Smooth muscle cell (in vitro differentiated cells): ENCODE results near the gene KRT6A. TPM values are rescaled to one million over a fixed set of nuclear protein-coding genes. Genes with fewer than 3 reads are reported as not detected.

ENCODE experiments used
- DNase-seq: peaks from one replicate; lab custom pipeline; 2025; ENCODE audit not compliant: unreplicated experiment; lab: John Stamatoyannopoulos, UW
- H2AFZ ChIP-seq: fragments of 200-600 bp; sonication (generic); 2 replicates; pipeline ENCODE4 v1.6.0; 2016; ENCODE audit warnings: antibody characterized with exemption, low read depth, mild to moderate bottlenecking
- H3F3A ChIP-seq: fragments of 200-600 bp; sonication (generic); 2 replicates; pipeline ENCODE4 v1.6.0; 2017; ENCODE audit warnings: antibody characterized with exemption, low read depth
- H3K27ac ChIP-seq: fragments of 200-600 bp; sonication (generic); 2 replicates; pipeline ENCODE4 v1.5.1; 2016; ENCODE audit warnings: low read depth, mild to moderate bottlenecking
- H3K27me3 ChIP-seq: fragments of 200-600 bp; sonication (generic); 2 replicates; pipeline ENCODE4 v1.6.1; 2016; ENCODE audit warnings: low read depth, mild to moderate bottlenecking
- H3K36me3 ChIP-seq: fragments of 200-600 bp; sonication (generic); 2 replicates; pipeline ENCODE4 v1.5.1; 2016; ENCODE audit warnings: low read depth
- H3K4me1 ChIP-seq: fragments of 200-600 bp; sonication (generic); 2 replicates; pipeline ENCODE4 v1.5.1; 2016; ENCODE audit warnings: low read depth
- H3K4me2 ChIP-seq: fragments of 200-600 bp; sonication (generic); 2 replicates; pipeline ENCODE4 v1.6.0; 2016; ENCODE audit warnings: mild to moderate bottlenecking
- H3K4me3 ChIP-seq: fragments of 200-600 bp; sonication (generic); 2 replicates; pipeline ENCODE4 v1.5.1; 2016; ENCODE audit warnings: mild to moderate bottlenecking
- H3K79me2 ChIP-seq: fragments of 200-600 bp; sonication (generic); 2 replicates; pipeline ENCODE4 v1.6.0; 2016; ENCODE audit warnings: low read depth, mild to moderate bottlenecking
- H3K9ac ChIP-seq: fragments of 200-600 bp; sonication (generic); 2 replicates; pipeline ENCODE4 v1.6.0; 2016; ENCODE audit warnings: low read depth
- H3K9me3 ChIP-seq: fragments of 200-600 bp; sonication (generic); replicated peaks from 2 replicates; pipeline ENCODE4 v1.5.1; 2016; ENCODE audit warnings: low read depth
- H4K20me1 ChIP-seq: fragments of 200-600 bp; sonication (generic); 2 replicates; pipeline ENCODE4 v1.6.0; 2016; ENCODE audit warnings: low read depth
- WGBS: methylation state at CpG from one replicate; pipeline ENCODE4 v1.1.7; 2016; ENCODE audit warnings: low lambda C conversion rate; 5-methylcytosine and 5-hydroxymethylcytosine counted together
- polyA plus RNA-seq: library from polyadenylated mRNA; unstranded; fragments of >200 nt; fragmentation: Nextera tagmentation; extraction: Ambion mirVana; gene quantifications from 2 replicates; pipeline ENCODE4 v1.2.1, GENCODE V29; 2016
- total RNA-seq: library from RNA; depleted of rRNA; stranded (reverse); fragments of >200 nt; gene quantifications from 2 replicates; pipeline ENCODE4 v1.2.3, GENCODE V29; 2014
- TF ChIP-seq, protein P1 (sequence below): fragments of 200-600 bp; sonication (generic); IDR thresholded peaks from 2 replicates; pipeline ENCODE4 v1.5.1; 2017; ENCODE audit warnings: borderline replicate concordance, mild to moderate bottlenecking, antibody characterized with exemption; ENCODE audit not compliant: insufficient read depth, poor library complexity, severe bottlenecking

KRT6A gene
- total and polyA plus RNA-seq, 2 experiments from 2014 or later: 460 to 1,128 TPM

DNA sequence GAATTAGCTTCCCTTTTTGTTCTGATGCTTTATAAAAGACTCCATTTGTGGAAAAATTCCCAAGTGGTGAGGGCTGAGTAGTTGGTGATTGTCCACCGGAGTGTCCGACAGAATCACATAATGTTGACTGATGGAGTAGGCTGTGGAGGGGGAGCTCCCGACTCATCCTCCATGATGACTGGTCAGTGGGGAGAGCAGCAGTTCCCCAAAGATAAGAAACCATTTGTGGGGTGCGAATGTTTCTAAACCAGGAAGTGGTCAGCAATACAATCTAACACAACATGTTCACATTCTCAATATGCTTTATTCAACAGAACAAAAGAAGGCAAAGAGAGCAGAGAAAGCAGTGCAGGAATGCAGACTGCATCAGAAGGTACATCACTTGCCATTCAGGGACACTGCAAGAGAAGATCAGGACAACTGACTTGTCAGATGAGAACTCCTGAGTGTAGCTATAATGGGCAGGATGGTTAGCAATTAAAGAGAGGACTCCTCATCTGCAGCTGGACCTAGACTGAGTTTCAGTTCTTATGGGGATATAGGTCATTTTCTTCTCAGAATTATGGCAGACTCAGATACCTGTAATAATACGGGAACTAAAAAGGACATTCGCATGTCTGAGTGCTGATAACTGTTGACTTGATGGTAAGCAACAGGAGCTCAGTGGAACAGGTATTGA is 46.6 kb downstream of the KRT6A start:
- Histone ChIP-seq H3K9ac (no peak overlapping the region), H3K27me3 (peaks cover 10% of the 10 kb centered on the region), H3K36me3 (no peaks in the 10 kb centered on the region), H2AFZ (no peak overlapping the region), H3K4me2 (no peak overlapping the region), H3F3A (peaks cover 5% of the 10 kb centered on the region), H3K9me3 (no peaks in the 10 kb centered on the region), H3K27ac (no peak overlapping the region), H3K4me3 (no peak overlapping the region), H3K79me2 (no peaks in the 10 kb centered on the region), H4K20me1 (no peaks in the 10 kb centered on the region), H3K4me1 (peaks cover 16% of the 10 kb centered on the region)
- TF ChIP-seq, protein P1, sequence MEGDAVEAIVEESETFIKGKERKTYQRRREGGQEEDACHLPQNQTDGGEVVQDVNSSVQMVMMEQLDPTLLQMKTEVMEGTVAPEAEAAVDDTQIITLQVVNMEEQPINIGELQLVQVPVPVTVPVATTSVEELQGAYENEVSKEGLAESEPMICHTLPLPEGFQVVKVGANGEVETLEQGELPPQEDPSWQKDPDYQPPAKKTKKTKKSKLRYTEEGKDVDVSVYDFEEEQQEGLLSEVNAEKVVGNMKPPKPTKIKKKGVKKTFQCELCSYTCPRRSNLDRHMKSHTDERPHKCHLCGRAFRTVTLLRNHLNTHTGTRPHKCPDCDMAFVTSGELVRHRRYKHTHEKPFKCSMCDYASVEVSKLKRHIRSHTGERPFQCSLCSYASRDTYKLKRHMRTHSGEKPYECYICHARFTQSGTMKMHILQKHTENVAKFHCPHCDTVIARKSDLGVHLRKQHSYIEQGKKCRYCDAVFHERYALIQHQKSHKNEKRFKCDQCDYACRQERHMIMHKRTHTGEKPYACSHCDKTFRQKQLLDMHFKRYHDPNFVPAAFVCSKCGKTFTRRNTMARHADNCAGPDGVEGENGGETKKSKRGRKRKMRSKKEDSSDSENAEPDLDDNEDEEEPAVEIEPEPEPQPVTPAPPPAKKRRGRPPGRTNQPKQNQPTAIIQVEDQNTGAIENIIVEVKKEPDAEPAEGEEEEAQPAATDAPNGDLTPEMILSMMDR: no peak
- WGBS: 96% methylated on average over 6 of the region's 6 CpGs
- no peak for DNase-seq

DNA sequence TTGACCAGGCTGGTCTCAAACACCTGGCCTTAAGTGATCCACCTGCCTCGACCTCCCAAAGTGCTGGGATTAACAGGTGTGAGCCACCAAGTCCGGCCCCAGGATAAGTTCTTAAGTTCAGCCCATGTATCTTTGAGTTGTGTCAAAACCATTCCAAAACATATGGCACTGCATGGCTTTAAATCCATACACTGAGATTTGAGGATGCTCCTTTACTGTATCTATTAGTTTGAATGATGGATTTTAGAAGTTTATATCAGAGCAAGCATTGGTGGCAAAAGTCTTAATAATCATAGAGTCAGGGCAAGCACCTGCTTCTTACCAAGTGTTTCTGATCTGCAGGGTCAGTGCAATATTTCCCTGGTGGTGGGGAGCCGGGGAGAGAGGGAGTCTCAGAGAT is 47.2 kb downstream of the KRT6A start:
- no peaks in the 10 kb centered on the region for H4K20me1 ChIP-seq
- 79% methylated on average over 3 of the region's 3 CpGs for WGBS
- no peak overlapping the region for H3K4me3 ChIP-seq
- TF ChIP-seq, protein P1: no peak
- H3K79me2 ChIP-seq: no peaks in the 10 kb centered on the region
- H3K27me3 ChIP-seq: peaks cover 10% of the 10 kb centered on the region
- H3F3A ChIP-seq: peaks cover 5% of the 10 kb centered on the region
- no peak overlapping the region for H3K9ac ChIP-seq
- DNase-seq: no peak
- no peak overlapping the region for H3K4me2 ChIP-seq
- no peaks in the 10 kb centered on the region for H3K36me3 ChIP-seq
- H3K27ac ChIP-seq: no peak overlapping the region
- H3K9me3 ChIP-seq: no peaks in the 10 kb centered on the region
- H3K4me1 ChIP-seq: peaks cover 22% of the 10 kb centered on the region
- H2AFZ ChIP-seq: no peak overlapping the region

DNA sequence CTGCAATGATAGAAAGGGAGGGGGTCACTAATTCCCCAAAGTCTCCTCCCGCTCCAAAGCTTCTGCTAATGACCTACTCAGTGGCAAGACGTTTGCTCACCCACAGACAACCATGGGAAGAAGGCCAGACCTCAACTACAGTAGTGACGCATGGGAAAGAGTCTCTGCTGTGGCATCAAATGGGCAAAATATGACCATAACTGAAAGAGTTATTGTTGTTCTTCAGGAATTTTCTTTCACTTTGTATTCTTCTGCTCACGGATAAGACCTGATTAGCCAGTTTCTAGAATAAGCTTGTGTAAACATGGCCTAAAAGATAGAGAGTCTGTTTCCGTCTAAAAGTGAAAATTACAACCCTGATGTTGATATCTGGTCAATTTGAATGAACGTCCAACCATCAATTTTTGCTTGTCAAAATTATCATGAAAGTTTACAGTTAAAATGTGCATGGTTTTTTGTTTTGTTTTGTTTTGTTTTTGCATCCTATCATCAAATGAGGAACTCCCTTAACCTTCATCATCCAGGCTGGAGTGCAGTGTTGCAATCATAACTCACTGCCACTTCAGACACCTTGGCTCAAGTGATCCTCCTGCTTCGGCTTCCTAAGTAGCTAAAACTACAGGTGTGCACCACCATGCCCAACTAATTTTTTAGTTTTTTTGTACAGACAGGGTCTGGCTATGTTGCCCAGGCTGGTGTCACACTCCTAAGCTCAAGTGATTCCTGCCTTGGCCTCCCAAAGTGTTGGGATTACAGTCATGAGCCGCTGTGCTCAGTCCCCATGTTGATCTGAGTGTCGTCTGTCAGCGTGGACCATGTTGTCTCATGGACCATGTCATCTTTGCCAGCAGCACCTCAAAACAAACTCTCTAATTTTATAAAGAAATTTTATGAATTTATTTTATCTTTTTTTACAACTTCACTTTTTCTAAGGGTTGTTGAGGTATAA is 48.1 kb downstream of the KRT6A start:
- Histone ChIP-seq H2AFZ (no peak overlapping the region), H3K4me2 (no peak overlapping the region), H3K79me2 (no peaks in the 10 kb centered on the region), H3K4me1 (peaks cover 26% of the 10 kb centered on the region), H3F3A (peaks cover 7% of the 10 kb centered on the region), H3K9me3 (no peaks in the 10 kb centered on the region), H3K4me3 (no peak overlapping the region), H4K20me1 (no peaks in the 10 kb centered on the region), H3K27me3 (peaks cover 5% of the 10 kb centered on the region), H3K36me3 (no peaks in the 10 kb centered on the region), H3K9ac (no peak overlapping the region), H3K27ac (no peak overlapping the region)
- WGBS: 80% methylated on average over 10 of the region's 10 CpGs
- TF ChIP-seq, protein P1: no peak
- DNase-seq: no peak
